Upper lobe of left lung (tissue), 6 donors: Measurements from ENCODE around the gene ZFHX2. TPM values are rescaled to one million over a fixed set of nuclear protein-coding genes. Genes with fewer than 3 reads are reported as not detected.
"Not testable (repeated sequence)": the region's sequence is repeated elsewhere in the genome, so short reads cannot be mapped to it uniquely, and the experiment has no call there.

Experiments
- ATAC-seq, 2 donors: fragments of 200-7000 bp; cut with Tn5 transposase; one replicate each; pipeline ENCODE4 v1.9.1; 2022; ENCODE audit warnings: mild to moderate bottlenecking in 2 of 2, moderate library complexity in 2 of 2; ENCODE audit not compliant: low FRiP score in 2 of 2
- DNase-seq, 2 donors: peaks; one replicate each; pipeline ENCODE4 v3.0.0-alpha.2; 2019 to 2020
- H3K27ac ChIP-seq, 4 donors: fragments of 200-600 bp; sonication (generic); one replicate each; pipeline ENCODE4 v1.5.1; 2016 to 2019
- H3K27me3 ChIP-seq, 4 donors: fragments of 200-600 bp; sonication (generic); one replicate each; pipeline ENCODE4 v1.5.1; 2017 to 2019
- H3K36me3 ChIP-seq, 4 donors: fragments of 200-600 bp; sonication (generic); one replicate each; pipeline ENCODE4 v1.5.1; 2016 to 2019
- H3K4me1 ChIP-seq, 4 donors: fragments of 200-600 bp; sonication (generic); one replicate each; pipeline ENCODE4 v1.5.1; 2018 to 2019
- H3K4me3 ChIP-seq, 4 donors: fragments of 200-600 bp; sonication (generic); one replicate each; pipeline ENCODE4 v1.5.1; 2017 to 2019; ENCODE audit warnings: mild to moderate bottlenecking in 2 of 4, moderate library complexity in 1 of 4
- H3K9me3 ChIP-seq, 4 donors: fragments of 200-600 bp; sonication (generic); one replicate each; pipeline ENCODE4 v1.5.1; 2018 to 2019
- CTCF ChIP-seq, 6 experiments: fragments of 450-650 bp in 4 of 6; fragments of 200-600 bp in 2 of 6; sonication (generic) in 2 of 6; IDR thresholded peaks; one replicate each; pipeline ENCODE4 v1.5.1; 2016 to 2019; ENCODE audit warnings: antibody characterized with exemption in 6 of 6
- EP300 ChIP-seq, 4 donors: sonication (generic); formaldehyde crosslinking; IDR thresholded peaks; one replicate each; pipeline ENCODE4 v1.5.1; 2017; ENCODE audit warnings: antibody characterized with exemption in 4 of 4, control low read depth in 2 of 4
- POLR2A ChIP-seq, 4 donors: fragments of 450-650 bp; IDR thresholded peaks; one replicate each; pipeline ENCODE4 v1.5.1; 2016 to 2017; ENCODE audit warnings: antibody characterized with exemption in 4 of 4, mild to moderate bottlenecking in 2 of 4
- POLR2AphosphoS5 ChIP-seq, 2 donors: sonication (generic); formaldehyde crosslinking; IDR thresholded peaks; one replicate each; pipeline ENCODE4 v1.5.1; 2017; ENCODE audit warnings: antibody characterized with exemption in 2 of 2
- WGBS, 2 donors: methylation state at CpG; one replicate each; pipeline ENCODE4 v1.1.5; 2017 to 2018; 5-methylcytosine and 5-hydroxymethylcytosine counted together
- total RNA-seq, 6 donors: library from RNA; depleted of rRNA in 4 of 6; stranded (reverse); fragments of >200 nt in 4 of 6; gene quantifications; one replicate each; pipeline versions ENCODE4 v1.1.0 to v1.2.1, GENCODE V29; 2016 to 2021
- donor health status: DM: no; HTN: no; CAD: no; lungs with moderate emphysema.
- donor health status: DM: no; HTN: yes; CAD: no; lungs with severe emphysema.

Gene ZFHX2
- total RNA-seq, 6 donors from 2014 or later, result 1.7 to 6.3 (median 3.0) TPM

GRCh38 chr14:23589606-23590005 lies 38.0 kb upstream of the ZFHX2 start:
- H3K4me3 ChIP-seq, result no peak overlapping the region
- peaks cover 3 to 9% (median 5%) of the 10 kb centered on the region in 4 donors for H3K4me1 ChIP-seq
- TF ChIP-seq POLR2A (IDR thresholded peaks at IDR 0.05) (no peak), EP300 (IDR thresholded peaks at IDR 0.05) (no peak), POLR2AphosphoS5 (IDR thresholded peaks at IDR 0.05) (no peak), CTCF (IDR thresholded peaks at IDR 0.05) (no peak)
- ATAC-seq (peak; percentile 23 to 49), DNase-seq (no peak)
- H3K9me3 ChIP-seq, result no peaks in the 10 kb centered on the region
- H3K36me3 ChIP-seq, result no peaks in the 10 kb centered on the region
- H3K27me3 ChIP-seq, result no peaks in the 10 kb centered on the region
- 91 to 100% methylated on average over 2 of the region's 2 CpGs for WGBS, 2 donors
- H3K27ac ChIP-seq, result no peak overlapping the region

- H3K4me3 ChIP-seq, result no peak overlapping the region
- no peaks in the 10 kb centered on the region for H3K27me3 ChIP-seq
- no peaks in the 10 kb centered on the region for H3K9me3 ChIP-seq
- no peak overlapping the region for H3K27ac ChIP-seq
- WGBS, 2 donors, result 13 to 14% methylated on average over 5 of the region's 5 CpGs
- ATAC-seq (peak; percentile 96 to 97), DNase-seq (peak in 1 of 2 donors; percentile 91)
- peaks cover 3 to 9% (median 5%) of the 10 kb centered on the region in 4 donors for H3K4me1 ChIP-seq
- TF ChIP-seq POLR2A (IDR thresholded peaks at IDR 0.05), result no peak
- peak; percentile 76 to 94 (median 80) for TF ChIP-seq CTCF (IDR thresholded peaks at IDR 0.05)
- TF ChIP-seq POLR2AphosphoS5 (IDR thresholded peaks at IDR 0.05), result no peak
- no peak for TF ChIP-seq EP300 (IDR thresholded peaks at IDR 0.05)
- H3K36me3 ChIP-seq, result no peaks in the 10 kb centered on the region
Measured at GRCh38 chr14:23588884-23589598, 37.5 kb upstream of the ZFHX2 start.

GRCh38 chr14:23584527-23585203 lies 33.1 kb upstream of the ZFHX2 start:
- H3K36me3 ChIP-seq, H3K27ac ChIP-seq, H3K4me3 ChIP-seq, H3K27me3 ChIP-seq, H3K4me1 ChIP-seq, H3K9me3 ChIP-seq, ATAC-seq: not testable (repeated sequence)
- peak in 1 of 2 donors; percentile 80 for DNase-seq
- WGBS, 2 donors, result 89 to 93% methylated on average over 3 to 25 of the region's 26 CpGs

GRCh38 chr14:23583761-23584526 lies 32.4 kb upstream of the ZFHX2 start:
- not testable (repeated sequence) for ATAC-seq, H3K4me1 ChIP-seq, H3K9me3 ChIP-seq, H3K27ac ChIP-seq, H3K36me3 ChIP-seq, H3K27me3 ChIP-seq, H3K4me3 ChIP-seq, DNase-seq
- 80 to 84% methylated on average over 23 to 25 of the region's 25 CpGs for WGBS, 2 donors

- 76 to 82% methylated on average over 3 of the region's 3 CpGs for WGBS, 2 donors
Measured at GRCh38 chr14:23582906-23583760, 31.6 kb upstream of the ZFHX2 start.

More at GRCh38 chr14:23582906-23583760, 31.6 kb upstream of the ZFHX2 start:
- TF ChIP-seq POLR2A (IDR thresholded peaks at IDR 0.05) (no peak), CTCF (IDR thresholded peaks at IDR 0.05) (no peak), EP300 (IDR thresholded peaks at IDR 0.05) (no peak), POLR2AphosphoS5 (IDR thresholded peaks at IDR 0.05) (no peak)
- no peak overlapping the region for H3K4me3 ChIP-seq
- H3K27ac ChIP-seq, result no peak overlapping the region
- H3K36me3 ChIP-seq, result no peaks in the 10 kb centered on the region
- H3K4me1 ChIP-seq, result no peaks in the 10 kb centered on the region
- no peak for ATAC-seq
- peaks cover 0 to 7% (median under 1%) of the 10 kb centered on the region in 4 donors for H3K27me3 ChIP-seq
- H3K9me3 ChIP-seq, result no peaks in the 10 kb centered on the region
- DNase-seq, result no peak
